PFSK-1 (cell line): ENCODE results near the gene ETHE1.

Source experiments
- FOXP2 ChIP-seq: optimal IDR thresholded peaks from 2 replicates; pipeline ENCODE3; 2011; ENCODE audit warnings: borderline replicate concordance, control low read depth, inconsistent platforms; ENCODE audit not compliant: insufficient read depth; ENCODE audit errors: extremely low read length, extremely low read depth
- POLR2AphosphoS5 ChIP-seq: IDR thresholded peaks from 2 replicates; pipeline ENCODE4 v1.6.1; 2012; ENCODE audit warnings: low read depth, mild to moderate bottlenecking, control low read depth, low read length, moderate library complexity
- SIN3A ChIP-seq: IDR thresholded peaks from 2 replicates; pipeline ENCODE4 v1.6.1; 2012; ENCODE audit warnings: mild to moderate bottlenecking, low read length, moderate library complexity, borderline replicate concordance; ENCODE audit not compliant: insufficient read depth
- TAF1 ChIP-seq: IDR thresholded peaks from 2 replicates; pipeline ENCODE4 v1.6.1; 2012; ENCODE audit warnings: low read length, control low read depth, borderline replicate concordance; ENCODE audit not compliant: insufficient read depth
- TF ChIP-seq, protein P1 (sequence below), 2 experiments: IDR thresholded peaks; 2 replicates each; pipeline versions ENCODE4 v1.6.1 to v1.8.0; 2011 to 2012; ENCODE audit warnings: low read depth in 2 of 2, low read length in 2 of 2, control low read depth in 1 of 2, inconsistent platforms in 1 of 2, mild to moderate bottlenecking in 1 of 2, moderate library complexity in 1 of 2; ENCODE audit not compliant: insufficient read depth in 1 of 2

The ETHE1 gene

GRCh38 chr19:43460362-43461016 lies 66.5 kb downstream of the ETHE1 start:
- no peak for TF ChIP-seq POLR2AphosphoS5
- TF ChIP-seq, protein P1, sequence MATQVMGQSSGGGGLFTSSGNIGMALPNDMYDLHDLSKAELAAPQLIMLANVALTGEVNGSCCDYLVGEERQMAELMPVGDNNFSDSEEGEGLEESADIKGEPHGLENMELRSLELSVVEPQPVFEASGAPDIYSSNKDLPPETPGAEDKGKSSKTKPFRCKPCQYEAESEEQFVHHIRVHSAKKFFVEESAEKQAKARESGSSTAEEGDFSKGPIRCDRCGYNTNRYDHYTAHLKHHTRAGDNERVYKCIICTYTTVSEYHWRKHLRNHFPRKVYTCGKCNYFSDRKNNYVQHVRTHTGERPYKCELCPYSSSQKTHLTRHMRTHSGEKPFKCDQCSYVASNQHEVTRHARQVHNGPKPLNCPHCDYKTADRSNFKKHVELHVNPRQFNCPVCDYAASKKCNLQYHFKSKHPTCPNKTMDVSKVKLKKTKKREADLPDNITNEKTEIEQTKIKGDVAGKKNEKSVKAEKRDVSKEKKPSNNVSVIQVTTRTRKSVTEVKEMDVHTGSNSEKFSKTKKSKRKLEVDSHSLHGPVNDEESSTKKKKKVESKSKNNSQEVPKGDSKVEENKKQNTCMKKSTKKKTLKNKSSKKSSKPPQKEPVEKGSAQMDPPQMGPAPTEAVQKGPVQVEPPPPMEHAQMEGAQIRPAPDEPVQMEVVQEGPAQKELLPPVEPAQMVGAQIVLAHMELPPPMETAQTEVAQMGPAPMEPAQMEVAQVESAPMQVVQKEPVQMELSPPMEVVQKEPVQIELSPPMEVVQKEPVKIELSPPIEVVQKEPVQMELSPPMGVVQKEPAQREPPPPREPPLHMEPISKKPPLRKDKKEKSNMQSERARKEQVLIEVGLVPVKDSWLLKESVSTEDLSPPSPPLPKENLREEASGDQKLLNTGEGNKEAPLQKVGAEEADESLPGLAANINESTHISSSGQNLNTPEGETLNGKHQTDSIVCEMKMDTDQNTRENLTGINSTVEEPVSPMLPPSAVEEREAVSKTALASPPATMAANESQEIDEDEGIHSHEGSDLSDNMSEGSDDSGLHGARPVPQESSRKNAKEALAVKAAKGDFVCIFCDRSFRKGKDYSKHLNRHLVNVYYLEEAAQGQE (IDR thresholded peaks at IDR 0.05; ENCODE audit: insufficient read depth in 1 of 2, low read depth in 2 of 2, low read length in 2 of 2), result no peak
- no peak for TF ChIP-seq SIN3A
- TF ChIP-seq FOXP2, result no peak
- no peak for TF ChIP-seq TAF1

DNA sequence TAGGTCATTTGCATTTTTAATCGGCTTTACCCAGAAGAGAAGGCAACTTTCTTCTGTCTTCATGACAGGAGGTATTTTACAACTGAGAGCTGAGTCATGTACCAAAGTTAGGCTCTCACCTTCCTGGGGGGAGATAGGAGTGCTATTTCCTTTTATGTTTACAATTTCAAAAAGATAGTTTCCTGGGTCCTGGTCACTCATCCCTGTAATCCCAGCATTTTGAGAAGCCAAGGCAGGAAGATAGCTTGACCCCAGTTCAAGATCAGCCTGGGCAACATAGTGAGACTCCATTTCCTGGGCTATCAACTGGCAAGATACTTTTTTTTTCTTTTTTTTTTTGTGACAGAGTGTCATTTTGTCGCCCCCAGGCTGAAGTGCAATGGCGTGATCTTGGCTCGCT lies 69.2 kb downstream of the ETHE1 start:
- TF ChIP-seq FOXP2, result no peak
